Fibroblast of lung (primary cell): ENCODE data around the gene IRF7. TPM values are rescaled to one million over a fixed set of nuclear protein-coding genes. Genes with fewer than 3 reads are reported as not detected.
A peak's percentile ranks its signal among the peaks of the same experiment; 100 is the strongest.

ENCODE experiments used
- DNase-seq, 2 donors: peaks; one replicate each; pipeline versions ENCODE4 v3.0.0 to v3.0.0-alpha.2; 2010; ENCODE audit warnings: low read depth in 2 of 2
- H2AFZ ChIP-seq: 2 replicates; pipeline ENCODE4 v1.5.1; 2012; ENCODE audit warnings: low read length, control low read depth, inconsistent platforms
- H3K27ac ChIP-seq: 2 replicates; pipeline ENCODE4 v1.5.1; 2011; ENCODE audit warnings: low read length, control low read depth; ENCODE audit not compliant: insufficient read depth
- H3K27me3 ChIP-seq: 2 replicates; pipeline ENCODE4 v1.5.1; 2011; ENCODE audit warnings: mild to moderate bottlenecking, low read length; ENCODE audit not compliant: control insufficient read depth, insufficient read depth
- H3K36me3 ChIP-seq: 2 replicates; pipeline ENCODE4 v1.5.1; 2011; ENCODE audit warnings: low read length; ENCODE audit not compliant: control insufficient read depth, insufficient read depth
- H3K4me1 ChIP-seq: 2 replicates; pipeline ENCODE4 v1.5.1; 2011; ENCODE audit warnings: low read length; ENCODE audit not compliant: control insufficient read depth, insufficient read depth; ENCODE audit errors: extremely low read depth
- H3K4me2 ChIP-seq: 2 replicates; pipeline ENCODE4 v1.5.1; 2011; ENCODE audit warnings: low read length, control low read depth; ENCODE audit not compliant: insufficient read depth; ENCODE audit errors: extremely low read depth
- H3K4me3 ChIP-seq, 4 experiments: fragments of 200-600 bp in 1 of 4; sonication (generic) in 1 of 4; replicated peaks in 1 of 4; 2 replicates each; pipeline ENCODE4 v1.5.1; 2011 to 2016; ENCODE audit warnings: low read length in 4 of 4, low read depth in 3 of 4, mild to moderate bottlenecking in 3 of 4, control low read depth in 2 of 4, inconsistent platforms in 1 of 4, mixed read lengths in 1 of 4; ENCODE audit not compliant: insufficient read depth in 1 of 4; ENCODE audit errors: control extremely low read depth in 1 of 4
- H3K79me2 ChIP-seq: 2 replicates; pipeline ENCODE4 v1.5.1; 2012; ENCODE audit warnings: mild to moderate bottlenecking, low read length, inconsistent platforms; ENCODE audit not compliant: control insufficient read depth, insufficient read depth
- H3K9ac ChIP-seq: 2 replicates; pipeline ENCODE4 v1.5.1; 2011; ENCODE audit warnings: mild to moderate bottlenecking, low read length, control low read depth; ENCODE audit not compliant: insufficient read depth
- H3K9me3 ChIP-seq: 2 replicates; pipeline ENCODE4 v1.5.1; 2012; ENCODE audit warnings: low read depth, low read length; ENCODE audit not compliant: control insufficient read depth, insufficient read depth
- H4K20me1 ChIP-seq: 2 replicates; pipeline ENCODE4 v1.5.1; 2011; ENCODE audit warnings: low read length; ENCODE audit not compliant: control insufficient read depth, insufficient read depth; ENCODE audit errors: extremely low read depth
- CTCF ChIP-seq, 2 donors: IDR thresholded peaks in 1 of 2; conservative IDR thresholded peaks in 1 of 2; 1 replicate in 1 of 2; 2 replicates in 1 of 2; pipeline ENCODE4 v1.5.1; 2011 to 2012; ENCODE audit warnings: low read length in 2 of 2, control low read depth in 1 of 2, inconsistent platforms in 1 of 2, low read depth in 1 of 2, mild to moderate bottlenecking in 1 of 2
- EZH2 ChIP-seq: IDR thresholded peaks from 2 replicates; pipeline ENCODE4 v1.5.1; 2012; ENCODE audit warnings: low read length, control low read depth, mild to moderate bottlenecking; ENCODE audit errors: missing control alignments
- polyA plus RNA-seq, 2 donors: library from polyadenylated mRNA; depleted of rRNA in 1 of 2; stranded (reverse) in 1 of 2; unstranded in 1 of 2; fragments of >200 nt; gene quantifications; 2 replicates each; pipeline ENCODE4 v1.2.1, GENCODE V29; 2011 to 2012; ENCODE audit warnings: missing spikeins in 1 of 2
- total RNA-seq: library from RNA; depleted of rRNA; stranded (reverse); fragments of >200 nt; gene quantifications from 2 replicates; pipeline ENCODE4 v1.2.1, GENCODE V29; 2014

The IRF7 gene
- total and polyA plus RNA-seq, 2 donors (not counting 1 experiment from before 2014, with no cell fraction given), result 1.6 to 9.1 TPM

DNA sequence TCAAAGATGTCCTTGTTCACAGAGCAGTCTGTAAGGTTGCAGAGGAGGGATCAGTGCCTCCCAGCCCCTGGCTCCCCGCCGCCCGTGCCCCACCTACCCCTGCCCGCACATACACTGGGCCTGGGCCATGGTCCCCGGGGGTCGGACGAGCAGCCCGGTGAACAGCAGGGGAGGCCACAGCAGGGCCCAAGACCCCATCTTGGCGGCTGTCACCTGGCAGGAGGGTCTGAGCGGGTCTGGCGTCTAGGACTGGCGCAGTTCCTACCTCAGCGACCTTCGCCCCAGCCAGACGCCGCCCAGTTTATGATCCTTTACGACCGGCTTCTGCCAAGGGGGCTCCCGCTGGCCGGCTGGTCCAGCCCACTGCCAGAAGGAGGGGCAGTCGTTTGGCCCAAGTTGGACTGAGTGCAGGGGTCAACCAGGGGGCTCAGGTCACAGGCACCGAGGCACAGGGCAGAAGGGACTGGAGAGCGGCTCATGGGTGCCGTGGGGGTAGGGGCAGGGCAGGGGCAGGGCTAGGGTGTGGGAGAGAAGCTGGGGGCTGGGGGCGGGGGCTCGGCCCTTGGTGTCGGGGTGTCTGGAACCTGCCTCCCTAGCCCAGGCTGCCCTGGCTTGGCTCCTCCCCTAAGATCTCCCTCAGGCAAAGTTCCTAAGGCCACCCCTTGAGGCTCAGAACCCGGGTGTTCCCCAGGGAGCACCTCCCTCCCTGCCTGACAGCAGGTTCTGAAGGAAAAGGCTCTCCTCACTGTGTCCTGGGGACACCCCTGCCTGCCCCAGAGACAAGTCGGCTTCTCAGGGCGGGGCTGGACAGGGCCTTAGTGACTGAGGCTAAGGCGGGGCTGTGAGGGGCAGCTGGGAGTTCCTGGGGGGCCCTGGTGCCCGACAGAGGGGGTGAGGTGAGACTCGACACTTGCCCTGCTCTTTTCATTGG, 9.2 kb upstream of the IRF7 start, which contains the start of gene CDHR5:
TSS of gene CDHR5 (minus strand) at position 251 of the 931 bp plus-strand sequence. CDS start at position 198, 53 bp downstream.
- H3K9ac ChIP-seq, result no peak within 1 kb of the TSS
- no peak within 1 kb of the TSS for H3K4me3 ChIP-seq
- no peaks in the 10 kb centered on the region for H3K79me2 ChIP-seq
- TF ChIP-seq CTCF (conservative IDR thresholded peaks at IDR 0.05 in 1 of 2, IDR thresholded peaks at IDR 0.05 in 1 of 2; ENCODE audit: low read depth in 1 of 2, low read length in 2 of 2), result no peak
- TF ChIP-seq EZH2, result no peak
- H3K4me1 ChIP-seq, result peaks cover 2% of the 10 kb centered on the region
- no peak within 1 kb of the TSS for H3K27ac ChIP-seq
- H3K36me3 ChIP-seq, result no peaks in the 10 kb centered on the region
- H4K20me1 ChIP-seq, result no peaks in the 10 kb centered on the region
- no peak for DNase-seq
- H2AFZ ChIP-seq, result no peak within 1 kb of the TSS
- no peaks in the 10 kb centered on the region for H3K27me3 ChIP-seq
- H3K4me2 ChIP-seq, result no peak within 1 kb of the TSS
- no peaks in the 10 kb centered on the region for H3K9me3 ChIP-seq

- H3K4me1 ChIP-seq, result peaks cover 2% of the 10 kb centered on the region
- no peaks in the 10 kb centered on the region for H3K36me3 ChIP-seq
- no peak for TF ChIP-seq EZH2
- no peak for TF ChIP-seq CTCF (conservative IDR thresholded peaks at IDR 0.05 in 1 of 2, IDR thresholded peaks at IDR 0.05 in 1 of 2; ENCODE audit: low read depth in 1 of 2, low read length in 2 of 2)
- peak in 1 of 2 donors; percentile 28 for DNase-seq
- no peak overlapping the region for H3K27ac ChIP-seq
- no peak overlapping the region for H3K4me2 ChIP-seq
- H2AFZ ChIP-seq, result no peak overlapping the region
- no peaks in the 10 kb centered on the region for H3K27me3 ChIP-seq
- no peaks in the 10 kb centered on the region for H4K20me1 ChIP-seq
- no peak overlapping the region for H3K9ac ChIP-seq
- H3K79me2 ChIP-seq, result no peaks in the 10 kb centered on the region
- no peak overlapping the region for H3K4me3 ChIP-seq
- H3K9me3 ChIP-seq, result no peaks in the 10 kb centered on the region
These were observed 8.4 kb upstream of the IRF7 start for GRCh38 chr11:623999-624704.

GRCh38 chr11:623349-623869, 7.7 kb upstream of the IRF7 start:
- H3K27me3 ChIP-seq, result no peaks in the 10 kb centered on the region
- no peak for TF ChIP-seq CTCF (conservative IDR thresholded peaks at IDR 0.05 in 1 of 2, IDR thresholded peaks at IDR 0.05 in 1 of 2; ENCODE audit: low read depth in 1 of 2, low read length in 2 of 2)
- no peak overlapping the region for H3K4me3 ChIP-seq
- no peak overlapping the region for H3K4me2 ChIP-seq
- no peaks in the 10 kb centered on the region for H3K79me2 ChIP-seq
- H3K36me3 ChIP-seq, result no peaks in the 10 kb centered on the region
- H2AFZ ChIP-seq, result no peak overlapping the region
- no peak overlapping the region for H3K9ac ChIP-seq
- no peak for DNase-seq
- H3K4me1 ChIP-seq, result peaks cover 2% of the 10 kb centered on the region
- no peak overlapping the region for H3K27ac ChIP-seq
- H3K9me3 ChIP-seq, result no peaks in the 10 kb centered on the region
- H4K20me1 ChIP-seq, result no peaks in the 10 kb centered on the region
